GM21717 (cell line): ENCODE measurements around the gene SLC27A5.
"Not testable (repeated sequence)": the region's sequence is repeated elsewhere in the genome, so short reads cannot be mapped to it uniquely, and the experiment has no call there.

Experiments
- ATAC-seq: cut with Tn5 transposase; IDR thresholded peaks from one replicate; pipeline ENCODE4 v1.9.1; 2021; ENCODE audit warnings: mild to moderate bottlenecking, moderate library complexity; ENCODE audit not compliant: unreplicated experiment

Gene SLC27A5

DNA sequence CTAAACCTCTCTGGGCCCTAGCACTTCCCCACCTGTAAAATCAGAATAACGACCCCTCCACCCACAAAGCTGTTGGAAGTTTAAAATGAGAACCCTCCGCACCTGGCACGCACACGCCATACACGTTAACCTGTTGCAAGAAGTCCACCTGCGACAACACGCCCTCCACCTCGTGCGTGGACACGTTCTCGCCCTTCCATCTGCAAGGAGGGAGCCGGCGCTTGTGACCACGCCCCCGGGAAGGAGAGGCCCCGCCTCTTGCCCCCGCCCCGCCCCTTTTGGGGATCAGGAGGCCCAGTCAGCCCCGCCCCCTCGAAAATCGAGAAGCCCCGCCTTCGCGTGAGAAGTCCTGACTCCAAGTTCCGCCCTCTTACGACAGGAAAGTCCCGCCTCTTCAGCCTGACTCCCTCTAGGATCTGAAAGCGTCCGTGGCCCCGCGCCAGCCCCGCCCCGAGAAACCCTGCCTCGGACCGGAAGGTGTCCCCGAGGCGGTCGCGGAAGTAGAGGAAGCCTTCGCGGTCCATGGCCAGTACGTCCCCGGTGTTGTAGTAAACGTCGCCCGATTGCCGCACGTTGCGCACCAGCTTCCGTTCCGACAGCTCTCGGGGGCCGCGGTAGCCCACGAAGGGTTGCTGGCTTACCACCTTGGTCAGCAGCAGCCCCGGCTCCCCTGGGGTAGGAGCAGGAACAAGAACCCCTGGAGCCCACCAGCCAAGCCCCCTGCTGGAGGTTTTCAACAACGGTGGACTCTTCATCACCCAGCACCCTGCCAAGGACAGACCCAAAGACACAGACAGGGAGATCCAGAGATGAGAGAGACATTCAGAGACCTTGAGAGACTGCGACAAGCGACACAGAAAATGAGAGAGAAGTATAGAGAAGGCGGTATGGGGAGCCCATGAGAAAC, 12.5 kb downstream of the SLC27A5 start:
- ATAC-seq = peak; percentile 83

DNA sequence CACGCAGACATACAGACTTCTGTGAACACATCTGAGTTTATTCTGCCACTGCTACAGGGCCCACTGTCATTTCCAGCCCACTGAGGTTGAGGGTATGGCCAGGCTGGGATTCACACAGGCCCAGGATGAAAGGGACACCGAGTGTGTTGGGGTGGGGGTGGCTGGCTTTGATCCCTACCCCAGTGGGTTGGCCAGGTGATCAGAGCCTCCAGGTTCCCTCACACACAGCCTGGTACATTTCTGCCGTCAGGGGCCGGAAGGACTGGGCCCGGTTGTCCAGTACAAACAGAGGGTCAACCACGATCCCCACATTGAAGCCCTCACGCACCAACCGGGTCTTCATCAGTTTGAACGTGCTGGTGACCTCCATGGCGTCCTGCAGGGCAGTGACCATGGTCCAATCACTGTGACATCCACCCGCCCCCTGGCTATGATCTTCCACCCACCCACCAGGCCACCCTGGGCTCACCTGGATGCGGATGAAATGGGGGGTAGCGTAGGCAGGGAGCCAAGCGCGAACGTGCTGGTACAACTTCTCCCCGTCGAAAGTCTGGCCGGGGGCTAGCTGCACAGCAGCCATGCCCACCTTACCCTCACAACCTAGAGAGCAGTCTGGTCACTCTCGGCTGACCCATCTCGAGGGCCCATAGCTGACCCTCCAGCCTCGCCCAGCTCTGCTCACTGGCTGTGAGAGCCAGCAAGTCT, 13.3 kb downstream of the SLC27A5 start:
- ATAC-seq = peak; percentile 15

DNA sequence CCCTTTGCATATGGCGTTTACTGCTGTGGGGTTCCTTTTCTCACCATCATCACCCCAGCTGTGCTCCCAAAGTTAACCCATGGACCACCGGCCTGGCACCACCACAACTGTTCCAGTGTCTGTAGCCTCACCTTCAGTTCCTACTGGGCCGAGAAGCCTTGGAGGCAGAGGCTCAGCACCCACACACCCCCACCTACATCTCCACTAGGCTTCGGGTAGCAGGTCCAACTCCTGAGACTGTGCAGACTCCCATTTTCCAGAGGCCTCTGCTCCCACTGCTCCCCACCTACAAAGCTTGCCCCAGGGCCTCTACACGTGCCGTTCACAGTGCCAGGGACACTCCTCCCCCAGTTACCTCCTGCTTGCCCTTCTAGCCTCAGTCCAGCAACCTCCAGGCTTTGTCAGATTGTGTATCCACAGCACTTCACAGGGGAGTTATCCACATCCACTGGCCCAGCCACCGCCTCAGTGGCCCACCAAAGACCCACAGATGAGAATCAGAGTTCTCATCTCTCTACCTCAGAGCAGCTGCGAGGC, 14.1 kb downstream of the SLC27A5 start:
- ATAC-seq = no peak

DNA sequence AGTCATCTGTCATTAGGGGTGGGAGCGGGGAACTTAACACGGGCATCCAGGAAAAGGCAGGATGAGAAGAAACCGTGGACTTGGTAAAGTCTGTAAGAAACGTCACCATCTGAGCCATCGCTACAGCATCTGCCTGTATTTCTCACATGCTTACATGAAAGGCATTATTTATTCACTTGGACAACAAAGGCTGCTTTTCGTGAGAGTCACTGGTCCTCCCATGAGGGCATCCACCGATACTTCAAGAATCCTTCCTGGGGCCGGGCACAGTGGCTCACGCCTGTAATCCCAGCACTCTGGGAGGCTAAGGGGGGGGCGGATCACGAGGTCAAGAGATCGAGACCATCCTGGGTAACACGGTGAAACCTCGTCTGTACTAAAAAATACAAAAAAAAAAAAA, 19.5 kb downstream of the SLC27A5 start:
- no peak for ATAC-seq

DNA sequence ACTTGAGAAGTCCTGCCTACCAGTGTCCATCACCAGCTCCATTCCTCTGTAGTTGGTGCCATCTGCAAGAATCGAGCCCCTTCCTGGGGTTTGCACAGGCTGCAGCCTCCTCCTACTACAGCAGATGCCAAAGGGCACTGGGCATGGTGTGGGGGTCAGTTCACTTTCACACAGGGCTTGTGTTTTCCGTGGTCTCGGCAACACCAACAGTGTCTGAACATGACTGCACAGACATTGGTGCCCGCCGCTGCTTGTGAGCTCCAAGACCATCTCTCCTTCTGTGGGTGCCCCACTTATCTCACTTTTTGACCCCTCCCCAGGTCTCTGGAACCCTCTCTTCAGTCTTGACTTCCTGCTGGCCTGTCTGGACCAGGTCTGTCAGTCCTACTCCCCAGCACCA, 20.4 kb downstream of the SLC27A5 start:
- no peak for ATAC-seq

DNA sequence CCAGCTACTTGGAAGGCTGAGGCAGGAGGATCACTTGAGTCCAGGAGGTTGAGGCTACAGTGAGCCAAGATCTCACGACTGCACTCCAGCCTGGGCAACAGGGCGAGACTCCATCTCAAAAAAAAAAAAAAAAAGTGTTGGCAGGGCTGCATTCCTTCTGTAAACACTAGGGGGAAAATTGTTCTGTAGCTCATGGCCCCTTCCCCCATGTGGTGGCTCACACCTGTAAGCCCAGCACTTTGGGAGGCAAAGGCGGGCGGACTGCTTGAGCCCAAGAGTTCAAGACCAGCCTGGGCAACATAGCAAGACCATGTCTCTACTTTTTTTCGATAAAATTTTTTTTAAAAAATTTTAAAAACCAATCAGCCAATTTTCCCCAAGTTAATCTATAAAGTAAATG, 27.4 kb downstream of the SLC27A5 start:
- ATAC-seq = not testable (repeated sequence)

DNA sequence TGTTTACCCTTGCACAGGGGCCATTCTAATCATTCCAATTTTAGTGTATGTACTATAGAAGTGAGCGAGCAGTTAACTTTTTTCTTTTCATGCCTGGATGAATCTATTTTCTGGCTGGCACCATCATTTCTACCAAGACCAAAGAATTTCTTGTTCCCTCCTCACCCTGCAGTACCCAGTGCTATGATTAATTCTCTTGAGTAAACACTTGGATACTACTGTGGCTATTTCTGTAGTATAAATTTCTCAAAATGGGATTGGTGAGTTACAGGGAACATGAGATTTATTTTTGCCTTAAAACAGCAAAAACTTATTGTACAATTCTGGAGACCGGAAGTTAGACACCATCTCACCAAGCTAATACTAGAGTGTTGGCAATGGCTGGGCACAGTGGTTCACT, 28.0 kb downstream of the SLC27A5 start:
- no peak for ATAC-seq

DNA sequence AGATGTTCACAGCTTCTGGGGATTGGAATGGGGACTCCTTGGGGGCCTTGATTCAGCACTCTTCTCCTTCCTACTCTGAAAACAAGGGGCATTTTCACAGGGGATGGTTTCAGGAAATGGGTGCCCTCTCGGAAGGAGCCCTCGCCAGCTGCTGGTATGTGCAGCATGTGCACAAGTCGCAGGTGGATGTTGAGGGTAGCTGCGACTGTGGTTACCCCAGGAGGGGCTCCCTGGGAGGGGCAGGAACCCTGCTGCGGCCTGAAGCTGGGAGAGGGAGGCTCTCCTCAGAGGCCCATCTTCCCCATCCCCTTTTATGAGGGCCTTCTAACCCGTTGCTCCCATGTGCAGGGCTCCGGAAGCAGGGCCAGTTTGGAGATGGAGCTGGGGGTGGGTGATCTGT, 29.4 kb downstream of the SLC27A5 start:
- ATAC-seq = no peak

DNA sequence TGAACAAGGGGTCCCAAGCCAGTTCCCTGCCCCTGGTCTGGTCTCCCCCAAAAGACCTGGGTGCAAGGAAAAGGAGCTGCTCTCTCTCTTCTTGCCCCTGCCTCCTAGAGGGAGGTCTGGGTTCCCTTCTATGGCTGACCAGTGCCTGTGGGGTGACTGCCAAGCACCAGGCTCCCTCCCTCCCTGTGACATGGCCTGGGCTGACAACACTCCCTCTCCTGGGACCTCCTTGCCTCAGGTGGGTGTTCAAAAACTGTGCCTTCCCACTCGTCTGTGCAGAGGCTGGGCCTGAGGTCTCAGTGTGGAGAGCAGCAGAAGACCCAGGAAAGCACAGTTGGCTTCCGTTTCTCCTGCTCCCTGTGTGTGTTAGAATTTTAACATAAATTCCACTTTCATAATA, 31.0 kb downstream of the SLC27A5 start:
- ATAC-seq = no peak

DNA sequence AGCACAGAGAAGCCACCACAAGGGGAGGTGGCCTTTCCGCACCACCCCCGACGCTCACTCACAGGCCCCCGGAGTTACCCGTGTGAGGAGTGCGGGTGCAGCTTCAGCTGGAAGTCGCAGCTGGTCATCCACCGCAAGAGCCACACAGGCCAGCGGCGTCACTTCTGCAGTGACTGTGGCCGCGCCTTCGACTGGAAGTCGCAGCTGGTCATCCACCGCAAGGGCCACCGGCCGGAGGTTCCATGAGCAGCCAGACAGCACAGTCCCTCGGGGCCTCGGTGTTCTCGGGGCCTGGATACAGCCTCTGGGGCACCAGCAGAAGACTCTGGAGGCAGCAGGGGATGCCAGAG, 31.3 kb downstream of the SLC27A5 start:
- no peak for ATAC-seq

DNA sequence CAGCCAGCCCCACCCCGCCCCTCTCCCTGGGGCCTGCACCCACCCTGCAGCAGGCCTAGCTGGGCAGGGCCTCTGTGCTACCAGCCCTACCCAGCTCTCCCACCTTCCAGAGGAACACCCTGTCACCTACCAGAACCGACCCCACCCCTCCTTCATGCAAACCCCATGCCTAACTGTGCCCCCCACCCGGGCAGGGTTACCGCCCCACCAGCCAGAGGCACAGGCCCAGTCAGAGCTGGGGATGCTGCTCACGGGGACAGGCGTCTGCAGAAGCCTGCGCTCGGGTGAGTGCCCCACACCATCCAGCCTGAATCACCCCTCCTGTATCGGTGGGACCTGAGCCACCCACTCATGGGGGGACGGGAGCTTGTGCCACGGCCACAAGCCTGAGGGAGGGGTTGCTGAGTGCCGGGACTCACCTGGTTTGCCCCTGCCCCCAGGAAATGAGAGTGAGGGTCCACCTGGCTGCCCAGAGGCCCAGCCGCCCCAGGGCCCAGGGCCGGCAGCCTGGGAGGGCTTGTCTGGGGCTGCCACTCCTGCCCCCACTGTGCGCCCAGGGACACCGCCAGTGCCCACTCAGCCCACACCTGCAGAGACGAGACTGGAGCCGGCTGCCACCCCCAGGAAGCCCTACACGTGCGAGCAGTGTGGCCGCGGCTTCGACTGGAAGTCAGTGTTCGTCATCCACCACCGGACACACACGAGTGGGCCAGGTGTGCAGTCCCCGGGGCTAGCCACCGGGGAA, 31.9 kb downstream of the SLC27A5 start:
- no peak for ATAC-seq

DNA sequence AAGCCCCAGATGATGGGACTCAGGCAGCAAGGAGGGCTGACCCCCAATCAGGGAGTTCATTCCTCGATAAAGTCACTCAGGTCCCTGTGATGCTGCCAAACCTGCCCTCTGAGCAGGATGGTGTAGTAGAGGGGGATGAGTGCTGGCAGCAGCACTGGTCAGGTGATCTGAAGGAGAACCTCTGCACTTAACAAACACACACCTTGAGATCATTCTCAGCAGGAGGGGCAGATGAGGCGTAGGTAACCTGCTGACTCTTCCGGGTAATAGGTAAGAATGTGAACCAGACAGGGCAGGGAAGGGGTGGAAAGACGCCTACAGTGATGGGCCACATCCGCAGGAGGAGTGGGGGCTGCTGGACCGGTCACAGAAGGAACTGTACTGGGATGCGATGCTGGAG, 32.5 kb downstream of the SLC27A5 start:
- no peak for ATAC-seq

DNA sequence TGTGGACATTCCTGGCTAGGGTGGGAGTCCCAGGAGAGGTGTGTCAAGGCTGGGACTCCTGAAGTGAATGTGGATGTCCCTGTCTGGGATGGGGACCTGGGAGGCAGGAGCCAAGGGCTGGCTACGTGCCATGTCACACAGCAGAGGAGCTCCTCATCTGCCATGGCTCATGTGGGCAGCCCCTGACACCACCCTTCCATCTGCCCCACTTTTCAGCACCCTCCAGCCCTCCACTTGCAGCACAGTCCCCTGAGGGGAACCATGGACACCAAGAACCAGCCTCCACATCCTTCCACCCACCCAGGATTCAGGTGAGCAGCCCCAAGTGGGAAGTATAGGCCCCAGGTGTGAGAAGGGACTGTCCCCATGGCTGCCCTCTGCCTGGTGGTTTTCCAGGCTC, 33.9 kb downstream of the SLC27A5 start:
- no peak for ATAC-seq

DNA sequence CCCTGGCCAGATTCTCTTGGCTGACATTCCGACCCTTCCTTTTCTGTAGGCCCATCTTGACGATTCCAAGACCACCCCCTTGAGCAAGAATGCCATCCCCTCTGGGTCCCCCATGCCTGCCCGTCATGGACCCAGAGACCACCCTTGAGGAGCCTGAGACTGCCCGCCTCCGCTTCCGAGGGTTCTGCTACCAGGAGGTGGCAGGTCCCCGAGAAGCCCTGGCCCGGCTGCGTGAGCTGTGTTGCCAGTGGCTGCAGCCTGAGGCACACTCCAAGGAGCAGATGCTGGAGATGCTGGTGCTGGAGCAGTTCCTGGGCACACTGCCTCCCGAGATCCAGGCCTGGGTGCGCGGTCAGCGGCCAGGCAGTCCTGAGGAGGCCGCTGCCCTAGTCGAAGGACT, 34.7 kb downstream of the SLC27A5 start:
- ATAC-seq = no peak

DNA sequence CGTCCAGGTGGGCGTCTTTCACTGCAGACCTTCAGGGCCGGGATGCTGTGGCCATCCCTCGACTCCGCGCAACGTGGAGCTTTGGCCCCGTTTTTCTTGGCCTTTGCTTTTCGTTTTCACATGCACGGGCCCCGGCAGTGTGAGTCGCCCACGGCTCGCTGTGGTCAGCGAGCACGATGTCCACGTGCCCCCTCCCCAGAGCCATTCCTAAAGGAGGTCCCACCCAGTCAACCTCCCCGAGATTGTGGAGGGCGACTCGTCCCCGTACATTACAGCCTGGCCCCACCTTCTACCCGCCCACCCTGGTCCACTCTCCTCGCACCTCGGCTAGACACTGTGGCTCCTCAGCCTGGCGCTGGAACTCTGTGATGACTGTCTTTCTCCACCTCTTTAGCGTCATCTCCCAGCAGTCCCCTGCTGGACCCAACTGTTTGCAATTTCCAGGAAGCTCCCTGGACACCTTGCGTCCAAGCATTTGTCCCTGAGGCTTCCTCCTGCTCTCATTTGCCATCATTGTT, 35.2 kb downstream of the SLC27A5 start:
- no peak for ATAC-seq

DNA sequence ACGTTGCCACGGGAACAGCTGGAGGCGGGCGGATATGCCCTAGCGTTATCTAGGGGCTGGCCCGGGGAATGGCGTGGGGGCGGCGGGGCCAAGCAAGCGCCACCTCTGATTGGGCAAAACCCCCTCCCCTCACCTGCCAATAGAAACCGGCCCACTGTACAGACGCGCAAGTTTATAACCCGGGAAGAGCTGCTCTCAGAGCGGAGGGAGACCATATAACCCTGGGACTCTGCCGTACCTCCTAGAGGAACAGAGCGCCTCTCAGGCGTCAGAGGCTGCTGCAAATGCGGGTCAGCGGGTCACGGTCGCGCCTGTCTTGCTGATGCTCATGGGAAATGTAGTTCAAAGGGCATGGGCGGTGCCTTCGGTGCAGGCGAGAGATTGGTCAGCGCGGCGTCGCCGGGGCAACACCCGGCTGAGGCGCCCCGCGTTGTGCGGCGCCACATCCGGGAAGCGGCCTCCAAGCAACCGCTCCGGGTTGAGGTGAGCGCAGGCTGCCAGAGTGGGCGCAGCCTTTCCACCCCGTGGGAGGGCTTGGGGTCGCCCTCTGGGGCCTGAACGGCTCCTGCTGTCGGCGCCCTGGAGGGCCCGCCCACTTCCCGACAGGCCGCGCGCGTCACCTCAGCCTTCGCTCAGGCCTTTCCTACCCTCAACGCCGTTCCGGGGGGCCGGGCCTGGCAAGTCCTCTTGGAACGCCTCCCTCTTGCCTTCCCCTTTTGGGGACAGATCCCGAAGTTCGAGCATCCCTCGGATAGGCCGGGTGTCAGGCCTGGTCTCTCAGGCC, 35.9 kb downstream of the SLC27A5 start, which contains the start of gene ZNF446:
Gene ZNF446, plus strand, starts transcription at position 639 of the 784 bp plus-strand sequence. CDS start 867 bp downstream, outside the sequence.
- ATAC-seq = peak; percentile 77

DNA sequence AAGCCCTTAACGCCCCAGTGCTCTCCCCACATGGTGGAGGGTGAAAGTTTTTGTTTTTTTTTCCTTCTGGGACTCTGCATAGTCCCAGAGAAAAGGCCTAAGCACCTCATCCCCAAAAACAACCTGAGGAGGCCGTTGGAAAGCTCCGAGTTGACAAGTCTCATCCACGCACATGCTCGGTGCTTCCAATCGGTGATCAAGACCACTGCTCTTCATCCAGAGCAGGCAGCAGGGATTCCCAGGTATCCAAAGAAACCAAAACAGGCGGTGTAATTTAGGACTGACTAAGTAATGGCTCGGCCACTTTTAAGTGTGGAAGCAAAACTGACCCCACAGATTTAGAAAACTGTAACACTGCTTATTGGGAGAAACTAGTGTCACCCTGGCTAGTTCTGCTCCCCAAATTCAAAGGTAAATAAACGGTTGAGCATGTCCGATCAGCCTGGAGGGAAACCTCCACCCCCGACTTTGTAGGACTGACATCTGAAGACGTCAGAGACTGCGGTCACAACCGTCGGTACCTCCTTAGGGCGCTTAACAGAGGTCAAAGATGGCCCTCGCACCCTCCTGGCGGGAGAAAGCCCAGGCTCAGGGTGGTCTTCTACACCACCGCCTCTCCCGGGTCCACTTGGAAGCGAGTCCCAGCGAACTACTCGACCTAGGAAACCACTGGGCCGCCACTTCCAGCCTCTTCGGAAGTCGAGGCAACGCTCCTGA, 36.6 kb downstream of the SLC27A5 start:
- ATAC-seq = no peak

DNA sequence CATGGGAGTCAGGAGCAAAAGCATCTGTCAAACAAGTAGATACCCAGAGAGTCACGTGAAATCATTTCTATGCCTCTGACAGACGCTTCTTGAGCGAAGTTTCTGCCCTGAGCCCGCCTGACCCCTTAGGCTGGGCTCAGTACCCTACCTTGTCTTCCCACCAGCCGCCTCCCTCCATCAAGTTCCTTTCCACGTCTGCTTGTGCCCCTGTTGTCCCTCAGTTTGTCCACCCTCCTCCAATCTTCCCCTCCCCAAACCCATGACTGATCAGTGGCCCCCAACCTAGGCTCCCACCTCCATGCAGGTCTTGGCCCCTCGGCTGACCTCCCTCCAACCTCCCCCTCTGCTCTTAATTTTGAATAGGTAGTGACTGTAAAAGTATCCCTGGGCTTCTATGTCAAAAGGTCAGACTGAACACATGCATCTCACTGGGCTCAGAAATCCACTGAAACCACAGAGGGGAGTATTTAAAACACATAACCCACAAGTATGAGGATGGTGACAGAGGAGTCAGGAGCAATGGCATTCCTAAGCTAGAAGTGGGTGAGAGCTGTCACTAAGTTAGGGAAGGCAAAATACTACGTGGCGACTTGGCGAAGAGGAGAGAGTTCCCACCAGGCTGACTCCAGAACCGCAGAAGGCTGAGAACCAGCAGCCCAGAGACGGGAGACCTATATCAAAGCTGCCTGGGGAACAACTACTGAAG, 37.3 kb downstream of the SLC27A5 start:
- no peak for ATAC-seq

DNA sequence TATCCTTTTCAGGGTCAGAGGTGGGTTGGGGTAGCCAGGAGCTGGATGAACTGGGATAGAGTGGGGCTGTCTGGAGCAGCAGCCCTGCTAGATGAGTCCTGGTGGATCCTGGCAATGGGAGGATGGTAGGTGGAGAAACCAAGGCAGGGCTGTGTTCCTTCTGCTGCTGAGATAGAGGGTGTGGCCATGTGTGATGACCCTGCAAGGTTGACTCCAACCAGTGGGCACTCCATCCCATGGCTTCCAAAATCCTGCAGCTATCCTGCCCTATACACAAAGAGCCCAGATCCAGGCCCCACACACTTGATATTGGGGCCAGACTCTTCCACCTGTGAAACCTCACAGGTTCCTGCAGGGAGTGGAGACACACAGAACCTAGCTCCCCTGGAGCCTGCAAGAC, 38.0 kb downstream of the SLC27A5 start:
- no peak for ATAC-seq
